Measurements from ENCODE around the gene SHF.
A peak's percentile ranks its signal among the peaks of the same experiment; 100 is the strongest.

Gene SHF

GRCh38 chr15:45117308-45118130 lies 70.2 kb downstream of the SHF start:
- Mint-ChIP-seq H3K27ac (no peak overlapping the region), H3K27me3 (peaks cover 79% of the 10 kb centered on the region), H3K4me3 (peak overlapping the region; percentile 68 to 73), H3K9me3 (no peaks in the 10 kb centered on the region), H3K4me1 (peaks cover 54% of the 10 kb centered on the region)
- peak; percentile 13 for ATAC-seq
- DNase-seq, result no peak

All from stimulated activated naive CD8-positive, alpha-beta T cell treated with anti-CD3 and anti-CD28 coated beads, Interleukin-15, amount 100 ng/mL, for 72 hours (primary cell).